Gastroesophageal sphincter (tissue), 3 donors: ENCODE measurements around the gene VPS33A.

Source experiments
- POLR2A ChIP-seq, 2 donors: fragments of 450-650 bp; IDR thresholded peaks; one replicate each; pipeline ENCODE4 v1.6.1; 2017; ENCODE audit warnings: antibody characterized with exemption in 2 of 2, mild to moderate bottlenecking in 2 of 2, moderate library complexity in 1 of 2
- TF ChIP-seq, protein P1 (sequence below), 4 experiments: fragments of 200-600 bp in 2 of 4; fragments of 450-650 bp in 2 of 4; sonication (generic) in 1 of 4; IDR thresholded peaks; one replicate each; pipeline ENCODE4 v1.5.1; 2017 to 2019; ENCODE audit warnings: antibody characterized with exemption in 4 of 4, mild to moderate bottlenecking in 2 of 4, moderate library complexity in 2 of 4

DNA sequence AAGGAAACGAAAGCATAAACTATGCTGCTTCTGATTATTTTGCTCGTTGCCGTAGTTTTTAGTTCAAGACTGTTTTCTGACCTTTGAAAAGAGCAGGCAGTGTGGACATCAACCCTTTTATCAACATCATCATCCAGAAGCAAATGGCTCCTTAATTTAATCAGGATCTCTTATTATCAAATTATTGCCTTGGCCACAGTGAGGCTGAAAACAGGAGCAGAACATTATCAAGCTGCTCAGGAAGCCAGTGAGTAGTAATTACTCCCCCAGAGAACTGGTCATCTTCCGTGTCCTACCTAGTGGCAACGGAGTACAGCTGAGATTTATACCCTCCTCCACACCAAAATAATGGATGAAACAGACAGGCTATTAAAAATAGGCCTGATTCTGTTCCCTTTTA, 38.2 kb downstream of the VPS33A start:
- TF ChIP-seq POLR2A (IDR thresholded peaks at IDR 0.05), result no peak
- TF ChIP-seq, protein P1, sequence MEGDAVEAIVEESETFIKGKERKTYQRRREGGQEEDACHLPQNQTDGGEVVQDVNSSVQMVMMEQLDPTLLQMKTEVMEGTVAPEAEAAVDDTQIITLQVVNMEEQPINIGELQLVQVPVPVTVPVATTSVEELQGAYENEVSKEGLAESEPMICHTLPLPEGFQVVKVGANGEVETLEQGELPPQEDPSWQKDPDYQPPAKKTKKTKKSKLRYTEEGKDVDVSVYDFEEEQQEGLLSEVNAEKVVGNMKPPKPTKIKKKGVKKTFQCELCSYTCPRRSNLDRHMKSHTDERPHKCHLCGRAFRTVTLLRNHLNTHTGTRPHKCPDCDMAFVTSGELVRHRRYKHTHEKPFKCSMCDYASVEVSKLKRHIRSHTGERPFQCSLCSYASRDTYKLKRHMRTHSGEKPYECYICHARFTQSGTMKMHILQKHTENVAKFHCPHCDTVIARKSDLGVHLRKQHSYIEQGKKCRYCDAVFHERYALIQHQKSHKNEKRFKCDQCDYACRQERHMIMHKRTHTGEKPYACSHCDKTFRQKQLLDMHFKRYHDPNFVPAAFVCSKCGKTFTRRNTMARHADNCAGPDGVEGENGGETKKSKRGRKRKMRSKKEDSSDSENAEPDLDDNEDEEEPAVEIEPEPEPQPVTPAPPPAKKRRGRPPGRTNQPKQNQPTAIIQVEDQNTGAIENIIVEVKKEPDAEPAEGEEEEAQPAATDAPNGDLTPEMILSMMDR (IDR thresholded peaks at IDR 0.05), result no peak
